Hepatocyte (in vitro differentiated cells): ENCODE results near the gene CPNE4.

ENCODE experiments used
- CTCF ChIP-seq: fragments of 200-600 bp; sonication (generic); IDR thresholded peaks from 2 replicates; pipeline ENCODE4 v1.5.1; 2016; ENCODE audit warnings: antibody characterized with exemption, mild to moderate bottlenecking; ENCODE audit not compliant: poor library complexity
- EZH2 ChIP-seq: fragments of 200-600 bp; sonication (generic); IDR thresholded peaks from 2 replicates; pipeline ENCODE4 v1.6.1; 2016; ENCODE audit warnings: antibody characterized with exemption, mild to moderate bottlenecking, borderline replicate concordance
- EZH2phosphoT487 ChIP-seq: fragments of 200-600 bp; sonication (generic); IDR thresholded peaks from one replicate; pipeline ENCODE4 v1.6.1; 2018; ENCODE audit warnings: antibody characterized with exemption, mild to moderate bottlenecking, low read depth, moderate library complexity; ENCODE audit not compliant: unreplicated experiment, severe bottlenecking

- TF ChIP-seq CTCF (no peak), EZH2 (no peak), EZH2phosphoT487 (no peak)
Measured at GRCh38 chr3:131900891-131901290, 133.9 kb downstream of the CPNE4 start.
